ENCODE data around the gene CRIP2.

The CRIP2 gene

GRCh38 chr14:105497671-105498429 lies 23.2 kb downstream of the CRIP2 start:
- Histone ChIP-seq H3K36me3 (replicated peaks; ENCODE audit: low read depth, low read length) (peaks cover 2% of the 10 kb centered on the region), H3K9ac (ENCODE audit: low read length) (no peak overlapping the region), H3K4me1 (ENCODE audit: low read length) (no peaks in the 10 kb centered on the region), H2AFZ (ENCODE audit: low read depth, low read length) (no peak overlapping the region), H3K9me3 (ENCODE audit: insufficient read depth, low read length) (no peaks in the 10 kb centered on the region), H3K27me3 (ENCODE audit: low read depth, low read length) (no peaks in the 10 kb centered on the region), H3K27ac (ENCODE audit: low read length) (no peak overlapping the region), H4K20me1 (ENCODE audit: insufficient read depth, low read length) (no peaks in the 10 kb centered on the region), H3K79me2 (ENCODE audit: low read length) (no peaks in the 10 kb centered on the region; the same call in 1 of the 2 replicates), H3K4me2 (ENCODE audit: low read length) (no peak overlapping the region), H3K4me3 (ENCODE audit: low read length) (no peak overlapping the region)
- TF ChIP-seq CTCF (IDR thresholded peaks at IDR 0.05; ENCODE audit: low read depth, low read length) (no peak), EZH2phosphoT487 (IDR thresholded peaks at IDR 0.05; ENCODE audit: low read depth) (no peak)

- no peak overlapping the region for H3K9ac ChIP-seq (ENCODE audit: low read length)
Observed at GRCh38 chr14:105498430-105499255, 24.0 kb downstream of the CRIP2 start.

GRCh38 chr14:105499256-105500035 lies 24.8 kb downstream of the CRIP2 start:
- Histone ChIP-seq H3K27ac (ENCODE audit: low read length) (no peak overlapping the region), H3K9me3 (ENCODE audit: insufficient read depth, low read length) (no peaks in the 10 kb centered on the region), H4K20me1 (ENCODE audit: insufficient read depth, low read length) (no peaks in the 10 kb centered on the region)

More at GRCh38 chr14:105498430-105499255, 24.0 kb downstream of the CRIP2 start:
- no peaks in the 10 kb centered on the region for H4K20me1 ChIP-seq (ENCODE audit: insufficient read depth, low read length)
- no peak overlapping the region for H3K4me2 ChIP-seq (ENCODE audit: low read length)
- H3K27me3 ChIP-seq (ENCODE audit: low read depth, low read length) = no peaks in the 10 kb centered on the region
- no peak overlapping the region for H3K4me3 ChIP-seq (ENCODE audit: low read length)
- H3K9me3 ChIP-seq (ENCODE audit: insufficient read depth, low read length) = no peaks in the 10 kb centered on the region
- no peaks in the 10 kb centered on the region for H3K4me1 ChIP-seq (ENCODE audit: low read length)
- H3K27ac ChIP-seq (ENCODE audit: low read length) = no peak overlapping the region
- H3K79me2 ChIP-seq (ENCODE audit: low read length) = no peaks in the 10 kb centered on the region
- H2AFZ ChIP-seq (ENCODE audit: low read depth, low read length) = no peak overlapping the region
- peaks cover 2% of the 10 kb centered on the region for H3K36me3 ChIP-seq (replicated peaks; ENCODE audit: low read depth, low read length)
- TF ChIP-seq EZH2phosphoT487 (IDR thresholded peaks at IDR 0.05; ENCODE audit: low read depth) (no peak), CTCF (IDR thresholded peaks at IDR 0.05; ENCODE audit: low read depth, low read length) (no peak)

More at GRCh38 chr14:105499256-105500035, 24.8 kb downstream of the CRIP2 start:
- H2AFZ ChIP-seq (ENCODE audit: low read depth, low read length) = no peak overlapping the region
- peaks cover 2% of the 10 kb centered on the region for H3K36me3 ChIP-seq (replicated peaks; ENCODE audit: low read depth, low read length)
- no peaks in the 10 kb centered on the region for H3K79me2 ChIP-seq (ENCODE audit: low read length)
- H3K4me2 ChIP-seq (ENCODE audit: low read length) = no peak overlapping the region
- TF ChIP-seq CTCF (IDR thresholded peaks at IDR 0.05; ENCODE audit: low read depth, low read length) (no peak), EZH2phosphoT487 (IDR thresholded peaks at IDR 0.05; ENCODE audit: low read depth) (no peak)
- no peak overlapping the region for H3K9ac ChIP-seq (ENCODE audit: low read length)
- H3K4me1 ChIP-seq (ENCODE audit: low read length) = no peaks in the 10 kb centered on the region
- no peaks in the 10 kb centered on the region for H3K27me3 ChIP-seq (ENCODE audit: low read depth, low read length)
- H3K4me3 ChIP-seq (ENCODE audit: low read length) = no peak overlapping the region

Measured in OCI-LY3 (cell line).